Measurements from ENCODE around the gene CTSW.

The CTSW gene

GRCh38 chr11:65906602-65907001, 27.0 kb downstream of the CTSW start:
- no peak for DNase-seq

- no peak for DNase-seq
These were observed 28.2 kb downstream of the CTSW start for GRCh38 chr11:65907878-65908277.

GRCh38 chr11:65911682-65912568, 32.3 kb downstream of the CTSW start:
- DNase-seq: peak; percentile 42

GRCh38 chr11:65912845-65913244, 33.2 kb downstream of the CTSW start:
- DNase-seq: no peak

GRCh38 chr11:65915101-65915820, 35.6 kb downstream of the CTSW start:
- no peak for DNase-seq

GRCh38 chr11:65915821-65916251, 36.2 kb downstream of the CTSW start:
- DNase-seq: no peak

GRCh38 chr11:65916391-65916790, 36.8 kb downstream of the CTSW start:
- no peak for DNase-seq

GRCh38 chr11:65917077-65917433, 37.4 kb downstream of the CTSW start:
- no peak for DNase-seq

- no peak for DNase-seq
These were observed 38.0 kb downstream of the CTSW start for GRCh38 chr11:65917434-65918210.

GRCh38 chr11:65918211-65919140, 38.8 kb downstream of the CTSW start, which contains the start of gene C11orf68:
Gene C11orf68 (minus strand): TSS chr11:65919062. CDS start chr11:65919031, 31 bp downstream.
- no peak for DNase-seq

GRCh38 chr11:65919141-65919572, 39.5 kb downstream of the CTSW start, which contains the start of gene DRAP1:
Gene DRAP1 (plus strand): TSS chr11:65919426. CDS start chr11:65919502, 76 bp downstream.
- DNase-seq: peak; percentile 96

GRCh38 chr11:65919573-65920371, 40.1 kb downstream of the CTSW start:
- no peak for DNase-seq

GRCh38 chr11:65920372-65920802, 40.8 kb downstream of the CTSW start:
- DNase-seq: no peak

- DNase-seq: no peak
These were observed 41.5 kb downstream of the CTSW start for GRCh38 chr11:65921033-65921555.

- no peak for DNase-seq
These were observed 42.2 kb downstream of the CTSW start for GRCh38 chr11:65921876-65922275.

- no peak for DNase-seq
These were observed 42.9 kb downstream of the CTSW start for GRCh38 chr11:65922565-65922964.

GRCh38 chr11:65925397-65925796, 45.8 kb downstream of the CTSW start:
- no peak for DNase-seq

- no peak for DNase-seq
These were observed 48.3 kb downstream of the CTSW start for GRCh38 chr11:65927904-65928397.

GRCh38 chr11:65928667-65929066, 49.0 kb downstream of the CTSW start:
- DNase-seq: no peak

- DNase-seq: no peak
These were observed 52.3 kb downstream of the CTSW start for GRCh38 chr11:65931773-65932557.
